Activated T-cell treated with anti-CD3 and anti-CD28 coated beads, Interleukin-2, amount 50 U/mL, for 4 hours (primary cell): ENCODE results near the gene OLFML2B. TPM values are rescaled to one million over a fixed set of nuclear protein-coding genes. Genes with fewer than 3 reads are reported as not detected.

ENCODE experiments used
- ATAC-seq, 2 donors: fragments of 200-7000 bp; cut with Tn5 transposase; one replicate each; pipeline ENCODE4 v1.10.0; 2021
- DNase-seq: peaks from one replicate; pipeline ENCODE4 v3.0.0-alpha.2; 2020
- H3K27me3 Mint-ChIP-seq: one replicate; pipeline ENCODE4 v1.8.0; 2021; ENCODE audit warnings: low read depth, mixed read lengths
- H3K36me3 Mint-ChIP-seq: one replicate; pipeline ENCODE4 v1.8.0; 2022; ENCODE audit warnings: mixed read lengths; ENCODE audit not compliant: insufficient read depth
- H3K4me1 Mint-ChIP-seq: one replicate; pipeline ENCODE4 v1.8.0; 2021; ENCODE audit warnings: low read depth, mixed read lengths
- H3K4me3 Mint-ChIP-seq: one replicate; pipeline ENCODE4 v1.8.0; 2021; ENCODE audit warnings: mild to moderate bottlenecking, moderate library complexity, mixed read lengths
- H3K9me3 Mint-ChIP-seq: one replicate; pipeline ENCODE4 v1.8.0; 2021; ENCODE audit warnings: mixed read lengths
- total RNA-seq, 3 donors: library from RNA; stranded (reverse); gene quantifications; one replicate each; pipeline ENCODE4 v1.2.1, GENCODE V29; 2021

The OLFML2B gene
- total RNA-seq, 3 donors from 2014 or later = 1.3 to 2.0 (median 1.5) TPM

- DNase-seq = no peak
- H3K4me3 Mint-ChIP-seq = no peak overlapping the region
- no peaks in the 10 kb centered on the region for H3K4me1 Mint-ChIP-seq
- peaks cover 7% of the 10 kb centered on the region for H3K9me3 Mint-ChIP-seq
- peaks cover 1% of the 10 kb centered on the region for H3K36me3 Mint-ChIP-seq
- ATAC-seq = no peak
- H3K27me3 Mint-ChIP-seq = peaks cover 6% of the 10 kb centered on the region
Observed at GRCh38 chr1:161987303-161987702, 36.4 kb downstream of the OLFML2B start.

GRCh38 chr1:161986328-161986727, 37.3 kb downstream of the OLFML2B start:
- peaks cover 7% of the 10 kb centered on the region for H3K9me3 Mint-ChIP-seq
- ATAC-seq (no peak), DNase-seq (no peak)
- H3K4me3 Mint-ChIP-seq = no peak overlapping the region
- peaks cover 1% of the 10 kb centered on the region for H3K36me3 Mint-ChIP-seq
- peaks cover 6% of the 10 kb centered on the region for H3K27me3 Mint-ChIP-seq
- no peaks in the 10 kb centered on the region for H3K4me1 Mint-ChIP-seq

- peaks cover 7% of the 10 kb centered on the region for H3K9me3 Mint-ChIP-seq
- ATAC-seq (no peak), DNase-seq (no peak)
- no peaks in the 10 kb centered on the region for H3K4me1 Mint-ChIP-seq
- H3K36me3 Mint-ChIP-seq = peaks cover 1% of the 10 kb centered on the region
- peaks cover 3% of the 10 kb centered on the region for H3K27me3 Mint-ChIP-seq
- H3K4me3 Mint-ChIP-seq = no peak overlapping the region
Observed at GRCh38 chr1:161985301-161985822, 38.3 kb downstream of the OLFML2B start.

- Mint-ChIP-seq H3K36me3 (peaks cover 1% of the 10 kb centered on the region), H3K27me3 (no peaks in the 10 kb centered on the region), H3K4me3 (no peak overlapping the region), H3K9me3 (peaks cover 7% of the 10 kb centered on the region), H3K4me1 (no peaks in the 10 kb centered on the region)
- DNase-seq (no peak), ATAC-seq (no peak)
Observed at GRCh38 chr1:161983725-161984124, 39.9 kb downstream of the OLFML2B start.

GRCh38 chr1:161982917-161983316, 40.8 kb downstream of the OLFML2B start:
- Mint-ChIP-seq H3K9me3 (peaks cover 7% of the 10 kb centered on the region), H3K36me3 (peaks cover 1% of the 10 kb centered on the region), H3K4me3 (no peak overlapping the region), H3K4me1 (no peaks in the 10 kb centered on the region), H3K27me3 (no peaks in the 10 kb centered on the region)
- ATAC-seq (no peak), DNase-seq (no peak)

GRCh38 chr1:161982507-161982895, 41.2 kb downstream of the OLFML2B start:
- peaks cover 5% of the 10 kb centered on the region for H3K9me3 Mint-ChIP-seq
- H3K4me1 Mint-ChIP-seq = no peaks in the 10 kb centered on the region
- no peak for DNase-seq
- no peaks in the 10 kb centered on the region for H3K27me3 Mint-ChIP-seq
- H3K36me3 Mint-ChIP-seq = peaks cover 1% of the 10 kb centered on the region
- ATAC-seq = no peak
- no peak overlapping the region for H3K4me3 Mint-ChIP-seq

GRCh38 chr1:161981735-161982506, 41.7 kb downstream of the OLFML2B start:
- Mint-ChIP-seq H3K4me1 (no peaks in the 10 kb centered on the region), H3K27me3 (no peaks in the 10 kb centered on the region), H3K36me3 (no peaks in the 10 kb centered on the region), H3K4me3 (no peak overlapping the region), H3K9me3 (no peaks in the 10 kb centered on the region)
- ATAC-seq (no peak), DNase-seq (no peak)

- Mint-ChIP-seq H3K4me3 (no peak overlapping the region), H3K9me3 (no peaks in the 10 kb centered on the region), H3K36me3 (no peaks in the 10 kb centered on the region), H3K4me1 (no peaks in the 10 kb centered on the region), H3K27me3 (no peaks in the 10 kb centered on the region)
- no peak for DNase-seq
- no peak for ATAC-seq
Observed at GRCh38 chr1:161981126-161981525, 42.5 kb downstream of the OLFML2B start.

- ATAC-seq = no peak
- H3K27me3 Mint-ChIP-seq = no peaks in the 10 kb centered on the region
- H3K9me3 Mint-ChIP-seq = no peaks in the 10 kb centered on the region
- DNase-seq = no peak
- no peaks in the 10 kb centered on the region for H3K4me1 Mint-ChIP-seq
- H3K4me3 Mint-ChIP-seq = no peak overlapping the region
- H3K36me3 Mint-ChIP-seq = no peaks in the 10 kb centered on the region
Observed at GRCh38 chr1:161978011-161978790, 45.5 kb downstream of the OLFML2B start.

GRCh38 chr1:161973924-161974845, 49.5 kb downstream of the OLFML2B start:
- Mint-ChIP-seq H3K4me1 (peaks cover 1% of the 10 kb centered on the region), H3K36me3 (no peaks in the 10 kb centered on the region), H3K9me3 (no peaks in the 10 kb centered on the region), H3K27me3 (no peaks in the 10 kb centered on the region), H3K4me3 (no peak overlapping the region)
- DNase-seq (no peak), ATAC-seq (no peak)

GRCh38 chr1:161972828-161973227, 50.8 kb downstream of the OLFML2B start:
- no peaks in the 10 kb centered on the region for H3K27me3 Mint-ChIP-seq
- H3K36me3 Mint-ChIP-seq = peaks cover 2% of the 10 kb centered on the region
- ATAC-seq = no peak
- H3K9me3 Mint-ChIP-seq = no peaks in the 10 kb centered on the region
- no peak for DNase-seq
- H3K4me1 Mint-ChIP-seq = peaks cover 1% of the 10 kb centered on the region
- H3K4me3 Mint-ChIP-seq = no peak overlapping the region

- peak in 1 of 2 donors; percentile 27 for ATAC-seq
- peaks cover 14% of the 10 kb centered on the region for H3K36me3 Mint-ChIP-seq
- DNase-seq = no peak
- no peaks in the 10 kb centered on the region for H3K27me3 Mint-ChIP-seq
- no peak overlapping the region for H3K4me3 Mint-ChIP-seq
- no peaks in the 10 kb centered on the region for H3K9me3 Mint-ChIP-seq
- peaks cover 3% of the 10 kb centered on the region for H3K4me1 Mint-ChIP-seq
Observed at GRCh38 chr1:161970633-161971032, 53.0 kb downstream of the OLFML2B start.

GRCh38 chr1:161970036-161970435, 53.6 kb downstream of the OLFML2B start:
- no peak for ATAC-seq
- Mint-ChIP-seq H3K4me3 (no peak overlapping the region), H3K4me1 (peaks cover 3% of the 10 kb centered on the region), H3K27me3 (no peaks in the 10 kb centered on the region), H3K9me3 (no peaks in the 10 kb centered on the region), H3K36me3 (peaks cover 15% of the 10 kb centered on the region)
- DNase-seq = no peak

GRCh38 chr1:161966067-161966466, 57.6 kb downstream of the OLFML2B start:
- H3K4me1 Mint-ChIP-seq = peaks cover 27% of the 10 kb centered on the region
- peaks cover 18% of the 10 kb centered on the region for H3K36me3 Mint-ChIP-seq
- no peaks in the 10 kb centered on the region for H3K9me3 Mint-ChIP-seq
- H3K4me3 Mint-ChIP-seq = no peak overlapping the region
- no peaks in the 10 kb centered on the region for H3K27me3 Mint-ChIP-seq
- no peak for DNase-seq
- ATAC-seq = no peak
